ENCODE measurements around the gene PRELID3B.
A peak's percentile ranks its signal among the peaks of the same experiment; 100 is the strongest.
"Not testable (repeated sequence)": the region's sequence is repeated elsewhere in the genome, so short reads cannot be mapped to it uniquely, and the experiment has no call there.

PRELID3B gene

GRCh38 chr20:59046862-59047261, 4.3 kb upstream of the PRELID3B start:
- no peak for DNase-seq (ENCODE audit: low spot score)
- no peak for TF ChIP-seq CTCF (IDR thresholded peaks at IDR 0.05; ENCODE audit: extremely low read depth, insufficient read depth, missing control alignments)
- in situ Hi-C loops (cut with MboI; ENCODE audit: low pct_unique_long_range_greater_than_20kb, low sequenced_read_pairs, unreplicated experiment): no loop called here

- DNase-seq (ENCODE audit: low spot score): no peak
- TF ChIP-seq CTCF (IDR thresholded peaks at IDR 0.05; ENCODE audit: extremely low read depth, insufficient read depth, missing control alignments): no peak
- in situ Hi-C loops (cut with MboI; ENCODE audit: low pct_unique_long_range_greater_than_20kb, low sequenced_read_pairs, unreplicated experiment): no loop called here
Observed at GRCh38 chr20:59044796-59045195, 2.2 kb upstream of the PRELID3B start.

GRCh38 chr20:59044295-59044694, 1.7 kb upstream of the PRELID3B start:
- in situ Hi-C loops (cut with MboI; ENCODE audit: low pct_unique_long_range_greater_than_20kb, low sequenced_read_pairs, unreplicated experiment): no loop called here
- DNase-seq (ENCODE audit: low spot score): no peak
- no peak for TF ChIP-seq CTCF (IDR thresholded peaks at IDR 0.05; ENCODE audit: extremely low read depth, insufficient read depth, missing control alignments)

GRCh38 chr20:59043698-59044097, 1.1 kb upstream of the PRELID3B start:
- in situ Hi-C loops (cut with MboI; ENCODE audit: low pct_unique_long_range_greater_than_20kb, low sequenced_read_pairs, unreplicated experiment): no loop called here
- no peak for DNase-seq (ENCODE audit: low spot score)
- TF ChIP-seq CTCF (IDR thresholded peaks at IDR 0.05; ENCODE audit: extremely low read depth, insufficient read depth, missing control alignments): no peak

GRCh38 chr20:59042796-59043631, 428 bp upstream of the PRELID3B start:
- peak; percentile 99 for DNase-seq (ENCODE audit: low spot score)
- in situ Hi-C loops (cut with MboI; ENCODE audit: low pct_unique_long_range_greater_than_20kb, low sequenced_read_pairs, unreplicated experiment): no loop called here
- TF ChIP-seq CTCF (IDR thresholded peaks at IDR 0.05; ENCODE audit: extremely low read depth, insufficient read depth, missing control alignments): no peak

GRCh38 chr20:59041487-59041886, 1.1 kb downstream of the PRELID3B start:
- in situ Hi-C loops (cut with MboI; ENCODE audit: low pct_unique_long_range_greater_than_20kb, low sequenced_read_pairs, unreplicated experiment); DNase-seq (ENCODE audit: low spot score): not testable (repeated sequence)

- in situ Hi-C loops (cut with MboI; ENCODE audit: low pct_unique_long_range_greater_than_20kb, low sequenced_read_pairs, unreplicated experiment): no loop called here
- no peak for TF ChIP-seq CTCF (IDR thresholded peaks at IDR 0.05; ENCODE audit: extremely low read depth, insufficient read depth, missing control alignments)
- DNase-seq (ENCODE audit: low spot score): no peak
Observed at GRCh38 chr20:59040667-59041066, 1.9 kb downstream of the PRELID3B start.

Measured in GM13977 (cell line).